PFSK-1 (cell line): ENCODE results near the gene MN1.

Source experiments
- POLR2AphosphoS5 ChIP-seq: IDR thresholded peaks from 2 replicates; pipeline ENCODE4 v1.6.1; 2012; ENCODE audit warnings: low read depth, mild to moderate bottlenecking, control low read depth, low read length, moderate library complexity
- REST ChIP-seq, 2 experiments: IDR thresholded peaks; 2 replicates each; pipeline versions ENCODE4 v1.6.1 to v1.8.0; 2011 to 2012; ENCODE audit warnings: low read depth in 2 of 2, low read length in 2 of 2, control low read depth in 1 of 2, inconsistent platforms in 1 of 2, mild to moderate bottlenecking in 1 of 2, moderate library complexity in 1 of 2; ENCODE audit not compliant: insufficient read depth in 1 of 2
- TAF1 ChIP-seq: IDR thresholded peaks from 2 replicates; pipeline ENCODE4 v1.6.1; 2012; ENCODE audit warnings: low read length, control low read depth, borderline replicate concordance; ENCODE audit not compliant: insufficient read depth

- no peak for TF ChIP-seq REST (IDR thresholded peaks at IDR 0.05; ENCODE audit: insufficient read depth in 1 of 2, low read depth in 2 of 2, low read length in 2 of 2)
- TF ChIP-seq POLR2AphosphoS5, result no peak
- TF ChIP-seq TAF1, result no peak
These were observed 81.9 kb downstream of the MN1 start for GRCh38 chr22:27719535-27720227.
